Endothelial cell of umbilical vein (primary cell): ENCODE data around the gene APRT. TPM values are rescaled to one million over a fixed set of nuclear protein-coding genes. Genes with fewer than 3 reads are reported as not detected.

ENCODE experiments used
- BruUV-seq: library from RNA; stranded (reverse); fragments of 400-500 nt; replicated peaks from 2 replicates; lab custom pipeline; 2021; lab: Mats Ljungman, UMichigan
- CTCF ChIA-PET: fragments of 300-600, 350-600 bp; sonication (Branson Sonifier 250); formaldehyde crosslinking; loops from one replicate; lab custom pipeline; 2021; ENCODE audit warnings: antibody characterized with exemption, inconsistent platforms; lab: Charles Lee
- POLR2A ChIA-PET: fragments of 300-600, 350-600 bp; sonication (Branson Sonifier 250); formaldehyde crosslinking; loops from one replicate; lab custom pipeline; 2021; ENCODE audit warnings: antibody characterized with exemption, inconsistent platforms; lab: Charles Lee
- DNase-seq: peaks from one replicate; pipeline ENCODE4 v3.0.0-alpha.2; 2011; ENCODE audit warnings: low read depth, low spot score
- FAIRE-seq: peaks from 2 replicates; lab custom pipeline; 2011; peaks lifted over from hg19 to GRCh38; lab: Jason Lieb, UNC
- H2AFZ ChIP-seq: 2 replicates; pipeline ENCODE4 v1.6.0; 2012; ENCODE audit warnings: low read depth, low read length, control low read depth, inconsistent platforms
- H3K27ac ChIP-seq: 2 replicates; pipeline ENCODE4 v1.5.1; 2011; ENCODE audit warnings: low read depth, mild to moderate bottlenecking, control low read depth, low read length, moderate library complexity; ENCODE audit not compliant: insufficient read depth
- H3K27me3 ChIP-seq, 2 experiments: 2 replicates each; pipeline versions ENCODE4 v1.6.0 to v1.6.1; 2011; ENCODE audit warnings: low read length in 2 of 2, mixed read lengths in 1 of 2; ENCODE audit not compliant: control insufficient read depth in 2 of 2, insufficient read depth in 2 of 2
- H3K36me3 ChIP-seq, 2 experiments: 2 replicates in 1 of 2; 3 replicates in 1 of 2; pipeline ENCODE4 v1.5.1; 2011; ENCODE audit warnings: low read length in 2 of 2, mild to moderate bottlenecking in 1 of 2, moderate library complexity in 1 of 2; ENCODE audit not compliant: control insufficient read depth in 2 of 2, insufficient read depth in 2 of 2; ENCODE audit errors: extremely low read depth in 1 of 2
- H3K4me1 ChIP-seq: 3 replicates; pipeline ENCODE4 v1.5.1; 2011; ENCODE audit warnings: mild to moderate bottlenecking, low read length; ENCODE audit not compliant: control insufficient read depth, insufficient read depth; ENCODE audit errors: extremely low read depth
- H3K4me2 ChIP-seq: 2 replicates; pipeline ENCODE4 v1.6.1; 2011; ENCODE audit warnings: low read length, control low read depth, mixed read lengths; ENCODE audit not compliant: insufficient read depth
- H3K4me3 ChIP-seq, 3 experiments: fragments of 200-600 bp in 1 of 3; sonication (generic), shearing (Covaris generic) in 1 of 3; replicated peaks in 1 of 3; 2 replicates each; pipeline ENCODE4 v1.5.1; 2011 to 2016; ENCODE audit warnings: control low read depth in 3 of 3, low read length in 3 of 3, mild to moderate bottlenecking in 2 of 3, inconsistent platforms in 1 of 3, low read depth in 1 of 3, moderate library complexity in 1 of 3; ENCODE audit not compliant: insufficient read depth in 1 of 3
- H3K79me2 ChIP-seq: 2 replicates; pipeline ENCODE4 v1.6.0; 2012; ENCODE audit warnings: low read length, inconsistent platforms; ENCODE audit not compliant: control insufficient read depth, insufficient read depth
- H3K9ac ChIP-seq: replicated peaks from 2 replicates; pipeline ENCODE3; 2011; ENCODE audit warnings: low read length, control low read depth; ENCODE audit not compliant: insufficient read depth; ENCODE audit errors: extremely low read depth
- H3K9me1 ChIP-seq: replicated peaks from 3 replicates; pipeline ENCODE4 v1.6.0; 2011; ENCODE audit warnings: mild to moderate bottlenecking, low read length; ENCODE audit not compliant: control insufficient read depth, insufficient read depth; ENCODE audit errors: extremely low read depth
- H3K9me3 ChIP-seq: replicated peaks from 2 replicates; pipeline ENCODE4 v1.5.1; 2012; ENCODE audit warnings: low read length, inconsistent platforms; ENCODE audit not compliant: control insufficient read depth, insufficient read depth
- H4K20me1 ChIP-seq: replicated peaks from 2 replicates; pipeline ENCODE3; 2011; ENCODE audit warnings: mild to moderate bottlenecking, low read length; ENCODE audit not compliant: control insufficient read depth, insufficient read depth; ENCODE audit errors: extremely low read depth
- EZH2 ChIP-seq: IDR thresholded peaks from 2 replicates; pipeline ENCODE4 v1.6.1; 2012; ENCODE audit warnings: borderline replicate concordance, low read depth, mild to moderate bottlenecking, moderate library complexity, low read length, inconsistent platforms; ENCODE audit not compliant: severe bottlenecking
- FOS ChIP-seq: IDR thresholded peaks from 2 replicates; pipeline ENCODE4 v1.6.1; 2011; ENCODE audit warnings: mild to moderate bottlenecking, low read length, moderate library complexity, borderline replicate concordance; ENCODE audit not compliant: insufficient read depth
- GATA2 ChIP-seq: IDR thresholded peaks from 2 replicates; pipeline ENCODE4 v1.7.0; 2011; ENCODE audit warnings: low read depth, mild to moderate bottlenecking, moderate library complexity, mixed read lengths, low read length; ENCODE audit not compliant: insufficient read length, insufficient read depth
- JUN ChIP-seq: IDR thresholded peaks from 2 replicates; pipeline ENCODE4 v1.6.1; 2011; ENCODE audit warnings: borderline replicate concordance, low read depth; ENCODE audit not compliant: insufficient read length, insufficient read depth
- MAX ChIP-seq: IDR thresholded peaks from 2 replicates; pipeline ENCODE4 v1.6.1; 2011; ENCODE audit not compliant: insufficient read depth, insufficient read length
- MYC ChIP-seq: IDR thresholded peaks from one replicate; pipeline ENCODE4 v1.6.1; 2011; ENCODE audit warnings: mild to moderate bottlenecking, low read depth, low read length
- POLR2A ChIP-seq: IDR thresholded peaks from 2 replicates; pipeline ENCODE4 v1.6.1; 2012; ENCODE audit warnings: low read depth, mild to moderate bottlenecking, control low read depth, low read length
- POLR2AphosphoS5 ChIP-seq: IDR thresholded peaks from 2 replicates; pipeline ENCODE4 v1.6.1; 2012; ENCODE audit warnings: low read depth, mild to moderate bottlenecking, control low read depth, low read length, moderate library complexity; ENCODE audit not compliant: insufficient read depth
- dilution Hi-C: fragments of 300-500 bp; cut with MboI; formaldehyde crosslinking; loops from one replicate; pipeline ENCODE4 v1.15.0; 2019; ENCODE audit warnings: low sequenced_read_pairs; ENCODE audit not compliant: extremely low pct_ligation_motif_present
- intact Hi-C: fragments of 100-400 bp; cut with micrococcal nuclease; formaldehyde crosslinking; loops from one replicate; pipeline ENCODE4 v1.10.0; 2022
- polyA plus RNA-seq, 4 experiments: library from polyadenylated mRNA; depleted of rRNA in 3 of 4; stranded (reverse) in 3 of 4; unstranded in 1 of 4; fragments of >200 nt; gene quantifications; 2 replicates each; pipeline versions ENCODE4 v1.2.1 to v1.2.3, GENCODE V29; 2011 to 2012; ENCODE audit warnings: missing spikeins in 1 of 4
- total RNA-seq: library from RNA; stranded (reverse); gene quantifications from 2 replicates; pipeline ENCODE4 v1.2.3, GENCODE V29; 2021
- TF ChIP-seq, protein P1 (sequence below), 2 donors: IDR thresholded peaks; 1 replicate in 1 of 2; 2 replicates in 1 of 2; pipeline ENCODE4 v1.5.1; 2011; ENCODE audit warnings: low read length in 2 of 2, mild to moderate bottlenecking in 2 of 2, moderate library complexity in 2 of 2, control low read depth in 1 of 2, inconsistent platforms in 1 of 2, low read depth in 1 of 2; ENCODE audit not compliant: insufficient read depth in 1 of 2; ENCODE audit errors: extremely low read depth in 1 of 2

APRT gene
- total and polyA plus RNA-seq, 2 donors (not counting 3 experiments of a cell fraction or from before 2014, with no cell fraction given): 143 to 152 TPM

- BruUV-seq: no TSS peak
- POLR2A ChIA-PET: interaction anchor here (1.7 kb wide), 1 partner anchor 9 kb away, joined by 7 read pairs; no protein-coding TSS in a partner anchor
- no peaks in the 10 kb centered on the region for H4K20me1 ChIP-seq
These were observed 37.9 kb downstream of the APRT start for GRCh38 chr16:88773812-88774291.

More at GRCh38 chr16:88773812-88774291, 37.9 kb downstream of the APRT start:
- peak; percentile 56 for DNase-seq
- Histone ChIP-seq H3K9ac (no peak overlapping the region), H3K9me3 (no peaks in the 10 kb centered on the region), H3K4me1 (peaks cover 28% of the 10 kb centered on the region), H3K4me3 (no peak overlapping the region), H3K79me2 (peaks cover 95% of the 10 kb centered on the region), H2AFZ (no peak overlapping the region), H3K27ac (no peak overlapping the region), H3K36me3 (no peaks in the 10 kb centered on the region), H3K9me1 (no peaks in the 10 kb centered on the region), H3K4me2 (no peak overlapping the region), H3K27me3 (no peaks in the 10 kb centered on the region)
- CTCF ChIA-PET: interaction anchor here (1.2 to 3.2 kb wide), 3 partner anchors 8 to 36 kb away, joined by 3 to 21 read pairs (median 17); partner anchors contain the start of gene PIEZO1
- intact Hi-C loops (no loop called here), dilution Hi-C loops (no loop called here)
- peak; percentile 78 for FAIRE-seq
- TF ChIP-seq EZH2: no peak
- no peak for TF ChIP-seq GATA2
- no peak for TF ChIP-seq JUN
- no peak for TF ChIP-seq FOS
- no peak for TF ChIP-seq POLR2A
- TF ChIP-seq POLR2AphosphoS5: no peak
- no peak for TF ChIP-seq MAX
- TF ChIP-seq, protein P1, sequence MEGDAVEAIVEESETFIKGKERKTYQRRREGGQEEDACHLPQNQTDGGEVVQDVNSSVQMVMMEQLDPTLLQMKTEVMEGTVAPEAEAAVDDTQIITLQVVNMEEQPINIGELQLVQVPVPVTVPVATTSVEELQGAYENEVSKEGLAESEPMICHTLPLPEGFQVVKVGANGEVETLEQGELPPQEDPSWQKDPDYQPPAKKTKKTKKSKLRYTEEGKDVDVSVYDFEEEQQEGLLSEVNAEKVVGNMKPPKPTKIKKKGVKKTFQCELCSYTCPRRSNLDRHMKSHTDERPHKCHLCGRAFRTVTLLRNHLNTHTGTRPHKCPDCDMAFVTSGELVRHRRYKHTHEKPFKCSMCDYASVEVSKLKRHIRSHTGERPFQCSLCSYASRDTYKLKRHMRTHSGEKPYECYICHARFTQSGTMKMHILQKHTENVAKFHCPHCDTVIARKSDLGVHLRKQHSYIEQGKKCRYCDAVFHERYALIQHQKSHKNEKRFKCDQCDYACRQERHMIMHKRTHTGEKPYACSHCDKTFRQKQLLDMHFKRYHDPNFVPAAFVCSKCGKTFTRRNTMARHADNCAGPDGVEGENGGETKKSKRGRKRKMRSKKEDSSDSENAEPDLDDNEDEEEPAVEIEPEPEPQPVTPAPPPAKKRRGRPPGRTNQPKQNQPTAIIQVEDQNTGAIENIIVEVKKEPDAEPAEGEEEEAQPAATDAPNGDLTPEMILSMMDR (IDR thresholded peaks at IDR 0.05; ENCODE audit: extremely low read depth in 1 of 2, insufficient read depth in 1 of 2, low read depth in 1 of 2, low read length in 2 of 2): no peak
- TF ChIP-seq MYC: no peak
